IPS-NIHi7 (cell line): ENCODE results near the gene MRPL14.

ENCODE experiments used
- DNase-seq: peaks from one replicate; pipeline ENCODE4 v3.0.0; 2012; ENCODE audit warnings: mixed read lengths; ENCODE audit errors: extremely low spot score

The MRPL14 gene

GRCh38 chr6:44127186-44128019, at the start of gene MRPL14, which contains the start of gene TMEM63B:
MRPL14 (minus strand) TSS chr6:44127452; CDS start chr6:44116611, 10,841 bp downstream.
TMEM63B (plus strand) TSS chr6:44127554; CDS start chr6:44134585, 7,031 bp downstream.
- peak; percentile 98 for DNase-seq

DNA sequence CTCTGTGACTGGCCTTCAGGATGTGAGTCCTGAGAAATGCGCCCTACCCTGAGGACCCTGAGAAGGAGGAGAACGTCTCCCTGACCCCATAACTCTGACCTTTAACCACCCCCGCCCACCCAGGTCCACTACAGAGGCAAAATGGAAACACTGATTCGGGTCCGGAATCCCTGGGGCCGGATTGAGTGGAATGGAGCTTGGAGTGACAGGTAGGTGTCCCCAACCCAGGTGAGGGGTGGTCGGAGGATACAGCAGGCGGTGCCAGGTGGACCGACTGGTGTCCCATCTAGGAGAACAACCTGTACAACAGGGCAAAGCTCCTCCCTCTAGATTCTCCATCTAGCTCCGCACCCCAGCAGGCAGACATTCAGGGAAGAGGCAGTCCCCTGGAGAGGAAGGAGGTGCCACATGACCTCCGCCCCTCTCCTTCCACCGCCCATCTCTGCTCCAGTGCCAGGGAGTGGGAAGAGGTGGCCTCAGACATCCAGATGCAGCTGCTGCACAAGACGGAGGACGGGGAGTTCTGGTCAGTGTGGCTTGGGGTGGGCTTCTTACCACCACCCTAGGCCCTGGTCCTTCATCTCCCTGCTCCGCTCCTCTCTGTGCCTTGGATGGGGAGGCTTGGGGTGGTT, 49.0 kb upstream of the MRPL14 start:
- no peak for DNase-seq

GRCh38 chr6:44172731-44173500, 45.7 kb upstream of the MRPL14 start:
- DNase-seq: peak; percentile 92

DNA sequence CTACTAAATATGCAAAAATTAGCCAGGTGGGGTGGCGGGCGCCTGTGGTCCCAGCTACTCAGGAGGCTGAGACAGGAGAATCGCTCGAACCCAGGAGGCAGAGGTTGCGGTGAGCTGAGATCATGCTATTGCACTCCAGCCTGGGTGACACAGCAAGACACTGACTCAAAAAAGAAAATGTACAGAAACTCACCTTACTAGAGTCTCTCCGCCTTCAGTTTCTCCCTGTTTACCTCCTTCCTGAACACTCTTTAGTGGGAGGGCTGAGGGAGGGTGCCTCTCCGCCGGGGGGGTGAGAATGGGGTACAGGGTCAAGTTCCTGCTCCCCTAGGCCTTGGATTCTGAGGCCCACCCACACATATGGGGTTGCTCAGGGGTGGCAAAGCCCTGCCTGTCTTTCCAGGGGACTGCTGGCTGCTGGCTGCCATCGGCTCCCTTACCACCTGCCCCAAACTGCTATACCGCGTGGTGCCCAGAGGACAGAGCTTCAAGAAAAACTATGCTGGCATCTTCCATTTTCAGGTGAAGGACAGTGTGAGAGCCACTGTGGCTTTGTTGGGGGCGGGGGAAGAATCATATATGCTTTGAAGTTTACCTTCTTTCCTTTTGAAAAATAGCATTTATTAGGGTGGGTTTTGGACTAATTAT, 44.8 kb upstream of the MRPL14 start:
- no peak for DNase-seq

DNA sequence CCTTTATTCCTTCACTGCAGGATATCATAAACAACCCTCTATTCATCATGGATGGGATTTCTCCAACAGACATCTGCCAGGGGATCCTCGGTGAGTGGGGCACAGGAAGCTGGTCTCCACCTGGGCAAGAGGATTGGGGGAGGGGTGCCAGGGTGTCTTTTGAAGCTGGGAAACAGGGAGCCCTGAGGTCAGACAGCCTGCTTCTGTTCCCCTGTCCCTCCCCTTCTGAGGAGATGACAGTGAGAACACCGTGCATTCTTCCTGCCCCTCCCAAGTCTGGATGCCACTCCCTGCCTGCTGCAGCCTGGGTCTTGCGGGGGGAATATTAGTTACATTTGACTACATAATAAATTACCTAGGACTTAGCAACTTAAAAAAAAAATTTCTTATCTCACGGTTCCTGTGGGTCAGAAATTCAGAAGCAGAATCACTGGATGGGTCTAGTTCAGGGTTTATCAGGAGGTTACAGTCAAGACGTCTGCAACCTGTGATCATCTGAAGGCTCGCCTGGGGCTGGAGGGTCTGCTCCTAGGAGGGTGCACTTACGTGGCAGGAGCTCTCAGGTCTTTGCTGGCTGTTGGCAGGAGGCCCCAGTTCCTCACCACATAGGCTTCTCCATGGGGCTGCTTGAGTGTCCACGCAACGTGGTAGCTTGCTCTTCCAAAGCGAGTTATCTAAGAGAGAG, 42.8 kb upstream of the MRPL14 start:
- DNase-seq: no peak

DNA sequence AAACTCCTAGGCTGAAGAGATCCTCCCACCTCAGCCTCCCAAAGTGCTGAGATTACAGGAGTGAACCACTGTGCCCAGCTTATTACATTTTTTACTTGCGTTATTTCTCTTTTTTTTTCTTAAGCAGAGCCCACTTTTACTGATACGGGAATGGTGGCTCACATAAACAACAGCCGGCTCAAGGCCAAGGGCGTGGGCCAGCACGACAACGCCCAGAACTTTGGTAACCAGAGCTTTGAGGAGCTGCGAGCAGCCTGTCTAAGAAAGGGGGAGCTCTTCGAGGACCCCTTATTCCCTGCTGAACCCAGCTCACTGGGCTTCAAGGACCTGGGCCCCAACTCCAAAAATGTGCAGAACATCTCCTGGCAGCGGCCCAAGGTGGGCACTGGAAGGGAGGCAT, 41.9 kb upstream of the MRPL14 start:
- no peak for DNase-seq

GRCh38 chr6:44167567-44167966, 40.3 kb upstream of the MRPL14 start:
- DNase-seq: no peak

DNA sequence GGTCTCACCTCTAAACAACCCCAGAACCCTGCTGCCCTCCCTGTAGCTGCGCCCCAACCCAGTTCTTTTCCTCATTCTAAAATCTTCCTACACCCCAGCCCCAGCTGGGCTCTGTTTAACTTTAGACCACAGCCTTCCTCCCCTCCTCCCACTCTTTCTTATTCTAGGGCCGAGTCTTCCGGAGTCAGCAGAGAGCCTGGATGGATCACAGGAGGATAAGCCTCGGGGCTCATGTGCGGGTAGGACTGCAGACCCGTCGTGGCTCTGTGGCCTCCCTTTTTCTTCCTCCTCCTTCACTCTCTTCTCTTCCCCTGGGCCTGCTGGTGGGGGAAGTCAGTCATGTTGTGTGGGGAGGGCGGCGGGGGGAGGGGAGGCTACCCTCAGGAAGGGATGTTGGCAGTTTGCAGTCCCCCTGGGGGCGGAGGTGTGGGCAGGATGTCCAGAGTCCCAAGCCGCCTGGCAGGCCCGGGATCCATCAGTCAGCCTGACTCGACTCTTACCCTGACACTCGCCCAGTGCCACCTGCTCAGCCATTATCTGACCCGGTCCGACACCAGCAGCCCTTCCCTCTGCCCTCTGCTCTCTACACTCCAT, 39.4 kb upstream of the MRPL14 start:
- DNase-seq: peak; percentile 76

GRCh38 chr6:44166116-44166515, 38.9 kb upstream of the MRPL14 start:
- DNase-seq: no peak

DNA sequence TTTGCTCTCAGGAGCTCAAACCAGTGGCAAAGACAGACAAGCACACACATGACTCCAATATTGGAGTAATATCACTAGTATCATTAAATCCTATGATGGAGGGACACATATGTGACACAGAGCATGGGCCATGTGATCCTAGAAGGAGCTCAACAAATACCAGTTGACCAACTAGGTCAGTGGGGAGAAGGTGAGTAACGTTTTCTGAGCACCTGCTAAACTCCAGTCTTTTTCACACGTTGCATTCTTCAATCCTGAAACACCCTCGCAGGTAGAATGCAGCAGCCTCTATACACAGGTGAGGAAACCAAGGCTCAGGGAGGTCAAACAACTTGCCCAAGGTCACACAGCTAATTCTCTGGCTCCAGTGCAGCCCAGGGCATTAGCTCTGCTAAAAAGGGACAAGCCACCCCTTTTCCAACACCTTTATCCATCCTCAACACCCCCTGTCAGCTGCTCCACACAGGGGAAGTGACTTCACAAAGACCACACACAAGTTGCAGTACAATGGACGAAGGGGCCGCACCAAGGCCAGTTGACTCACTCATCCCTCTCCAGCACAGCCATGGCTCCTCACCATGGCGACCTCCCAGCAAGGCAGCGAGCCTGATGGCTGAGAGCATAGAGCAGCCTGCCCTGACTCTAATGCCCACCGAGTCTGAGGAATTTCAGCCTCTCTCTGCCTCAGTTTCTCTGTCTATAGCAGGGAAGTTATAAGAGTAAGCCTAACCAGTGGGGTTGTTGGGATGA, 35.8 kb upstream of the MRPL14 start:
- no peak for DNase-seq

DNA sequence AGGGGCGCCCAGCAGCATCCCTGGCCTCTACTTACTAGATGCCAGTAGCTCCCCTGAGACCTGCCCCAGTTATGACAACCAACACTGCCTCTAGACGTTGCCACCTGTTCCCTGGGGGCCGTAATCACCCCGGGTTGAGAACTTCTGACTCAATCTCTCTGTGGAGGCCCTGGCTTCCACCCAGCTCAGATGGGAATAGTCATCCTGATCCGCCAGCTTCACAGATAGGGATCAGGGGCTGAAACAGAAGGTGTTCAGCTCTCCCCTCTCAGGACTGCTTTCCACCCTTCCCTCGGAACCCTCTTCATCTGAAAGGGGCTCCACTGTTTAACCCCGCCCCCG, 34.7 kb upstream of the MRPL14 start:
- no peak for DNase-seq

DNA sequence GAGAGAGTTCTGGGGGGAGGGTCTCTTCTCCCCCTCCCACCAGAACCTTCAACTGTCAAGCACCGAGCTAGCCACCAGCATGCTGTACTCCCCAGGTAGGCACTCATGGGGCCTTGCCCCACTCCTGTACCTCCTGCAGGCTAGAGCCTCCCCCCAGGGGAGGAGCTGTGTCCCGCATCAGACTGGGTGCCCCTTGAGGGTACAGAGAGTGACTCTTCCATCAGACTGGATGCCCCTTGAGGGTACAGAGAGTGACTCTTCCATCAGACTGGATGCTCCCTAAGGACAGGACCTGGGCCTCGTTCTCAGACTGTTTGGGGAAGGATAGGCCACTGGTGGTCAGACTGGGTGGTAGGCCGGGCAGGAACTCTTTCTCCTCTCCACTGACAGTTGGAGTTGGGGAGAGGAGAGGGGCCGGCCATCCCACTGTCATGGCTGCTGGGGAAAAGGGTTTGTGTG, 31.5 kb upstream of the MRPL14 start, which contains the start of gene CAPN11:
TSS of gene CAPN11 (plus strand) at position 51 of the 459 bp plus-strand sequence. CDS start at position 80, 29 bp downstream.
- DNase-seq: no peak

DNA sequence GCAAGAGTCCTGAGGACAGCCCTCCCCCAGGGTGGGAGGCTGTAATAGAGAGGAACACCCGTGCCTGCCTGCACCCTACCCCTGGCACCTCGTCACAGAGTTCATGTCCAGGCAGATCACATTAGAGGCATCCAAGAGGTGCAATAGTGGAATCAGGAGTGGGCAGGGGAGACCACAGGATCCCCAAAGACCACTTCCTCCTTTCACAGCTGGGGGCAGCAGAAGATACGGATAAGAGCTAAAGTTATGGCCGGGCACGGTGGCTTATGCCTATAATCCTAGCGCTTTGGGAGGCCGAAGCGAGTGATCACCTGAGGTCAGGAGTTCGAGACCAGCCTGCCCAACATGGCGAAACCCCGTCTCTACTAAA, 29.9 kb upstream of the MRPL14 start:
- no peak for DNase-seq

DNA sequence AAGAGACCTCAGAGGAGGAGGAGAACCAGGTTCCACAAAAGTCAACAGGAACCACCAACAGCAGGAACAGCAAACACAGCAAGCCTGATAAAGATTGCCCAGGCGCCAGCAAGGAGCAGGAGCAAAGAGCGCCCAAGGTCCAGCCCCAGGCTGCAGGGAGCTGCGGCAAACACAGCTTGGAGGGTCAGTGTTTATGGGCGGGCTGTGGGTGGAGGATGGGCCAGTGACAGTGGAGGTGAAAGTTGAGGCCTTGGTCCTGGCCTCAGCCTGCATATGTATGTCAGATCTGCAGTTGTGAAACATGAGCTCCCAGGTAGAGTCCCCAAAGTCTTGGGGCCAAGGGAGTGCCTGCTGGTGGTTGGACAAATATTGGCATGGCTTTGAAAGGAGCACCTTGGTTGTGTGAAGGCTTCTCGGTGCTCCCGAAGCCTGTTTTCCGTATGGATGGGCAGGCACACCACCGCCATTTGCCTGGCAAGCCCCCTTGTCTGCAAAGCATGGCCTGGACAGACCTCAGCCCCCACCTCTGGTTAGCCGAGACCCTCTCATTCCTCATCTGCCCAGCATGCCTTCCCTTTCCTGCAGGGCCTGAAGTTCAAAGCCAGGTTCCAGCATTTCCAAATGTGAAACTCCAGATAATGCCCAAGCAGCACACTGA, 29.4 kb upstream of the MRPL14 start:
- DNase-seq: peak; percentile 51

DNA sequence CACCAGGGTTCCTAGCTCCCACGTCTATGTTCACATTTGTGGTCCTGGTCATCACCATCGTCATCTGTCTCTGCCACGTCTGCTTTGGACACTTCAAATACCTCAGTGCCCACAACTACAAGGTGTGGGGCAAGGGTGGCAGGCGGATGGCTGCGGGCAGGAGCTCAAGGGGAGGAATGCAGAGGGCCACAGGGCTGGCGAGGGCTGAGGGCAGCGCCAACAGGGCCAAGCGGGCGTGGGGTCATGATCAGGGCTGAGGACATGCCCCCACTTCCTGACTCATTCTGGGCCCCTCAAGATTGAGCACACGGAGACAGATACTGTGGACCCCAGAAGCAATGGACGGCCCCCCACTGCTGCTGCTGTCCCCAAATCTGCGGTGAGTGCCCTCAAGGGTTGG, 26.8 kb upstream of the MRPL14 start:
- DNase-seq: no peak

DNA sequence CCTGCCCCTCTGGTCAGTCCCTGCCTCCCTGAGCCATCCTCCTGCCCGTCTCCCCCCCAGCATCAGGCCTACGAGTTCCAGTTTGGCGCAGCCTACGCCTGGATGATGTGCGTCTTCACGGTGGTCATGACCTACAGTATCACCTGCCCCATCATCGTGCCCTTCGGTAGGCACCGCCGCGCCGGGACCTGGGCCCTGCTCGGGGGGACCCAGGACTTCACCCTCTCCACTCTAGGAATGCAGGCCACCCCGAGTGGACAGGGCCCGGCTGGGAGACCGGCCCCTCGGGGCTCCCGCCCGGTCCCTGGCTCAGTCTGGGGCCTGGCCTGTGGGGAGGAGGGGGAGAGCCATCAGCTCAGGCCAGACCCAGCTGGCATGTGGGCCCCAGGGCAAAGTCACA, 25.3 kb upstream of the MRPL14 start:
- DNase-seq: no peak

DNA sequence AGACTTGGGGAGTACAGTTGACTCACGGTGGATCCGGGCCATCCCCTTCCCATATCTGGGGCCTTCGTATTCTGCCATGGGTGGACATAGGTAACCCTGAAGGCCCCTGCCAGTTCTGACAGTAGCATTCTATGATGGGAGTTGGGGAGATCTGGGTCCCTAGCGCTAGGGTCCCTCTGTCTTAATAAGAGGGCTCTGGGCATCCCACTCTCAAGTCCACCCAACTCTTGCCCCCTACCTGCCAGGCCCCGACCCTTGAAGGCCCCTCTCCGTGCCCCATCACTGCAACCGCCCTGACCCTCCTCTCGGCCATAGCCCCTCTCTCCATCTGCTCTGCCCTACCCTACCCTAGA, 24.8 kb upstream of the MRPL14 start:
- no peak for DNase-seq

DNA sequence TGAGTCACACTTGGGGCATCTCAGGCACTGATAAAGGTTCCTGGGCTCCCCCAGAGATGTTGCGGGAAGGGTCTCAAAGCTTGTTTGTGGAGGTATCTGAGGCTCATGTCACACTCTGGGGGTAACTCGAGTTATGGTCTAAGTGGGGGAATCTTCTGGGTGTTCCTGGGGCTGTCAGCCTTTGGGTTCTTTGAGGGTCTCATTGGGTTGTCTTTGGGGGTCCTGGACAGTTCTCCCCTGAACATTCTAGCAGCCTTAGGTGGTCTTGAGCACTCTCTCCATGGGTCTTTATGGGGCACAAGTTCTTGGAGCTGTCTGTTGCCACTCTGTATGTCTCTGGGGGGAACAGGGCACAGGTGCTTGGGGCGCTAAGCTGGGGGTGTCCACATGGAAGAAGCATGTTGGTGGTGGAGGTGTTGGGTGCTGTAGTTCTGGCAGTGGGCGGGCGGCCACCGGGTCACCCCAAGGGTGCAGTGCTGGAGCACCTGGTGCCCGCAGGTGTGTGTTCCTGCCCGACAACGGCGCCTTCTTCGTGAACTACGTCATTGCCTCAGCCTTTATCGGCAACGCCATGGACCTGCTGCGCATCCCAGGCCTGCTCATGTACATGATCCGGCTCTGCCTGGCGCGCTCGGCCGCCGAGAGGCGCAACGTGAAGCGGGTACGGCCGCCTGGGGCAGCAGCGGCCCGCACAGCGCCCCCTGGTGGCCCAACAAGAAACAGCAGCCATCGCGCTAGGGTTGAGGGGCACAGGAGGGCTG, 24.3 kb upstream of the MRPL14 start:
- DNase-seq: peak; percentile 94
